ENCODE results near the gene RAD51B. TPM values are rescaled to one million over a fixed set of nuclear protein-coding genes. Genes with fewer than 3 reads are reported as not detected.
A peak's percentile ranks its signal among the peaks of the same experiment; 100 is the strongest.

Gene RAD51B
- total and polyA plus RNA-seq, 9 of the 15 experiments (the other 6 are each of a cell fraction or from before 2014, with no cell fraction given), result 8.5 to 17.3 (median 11.3) TPM

DNA sequence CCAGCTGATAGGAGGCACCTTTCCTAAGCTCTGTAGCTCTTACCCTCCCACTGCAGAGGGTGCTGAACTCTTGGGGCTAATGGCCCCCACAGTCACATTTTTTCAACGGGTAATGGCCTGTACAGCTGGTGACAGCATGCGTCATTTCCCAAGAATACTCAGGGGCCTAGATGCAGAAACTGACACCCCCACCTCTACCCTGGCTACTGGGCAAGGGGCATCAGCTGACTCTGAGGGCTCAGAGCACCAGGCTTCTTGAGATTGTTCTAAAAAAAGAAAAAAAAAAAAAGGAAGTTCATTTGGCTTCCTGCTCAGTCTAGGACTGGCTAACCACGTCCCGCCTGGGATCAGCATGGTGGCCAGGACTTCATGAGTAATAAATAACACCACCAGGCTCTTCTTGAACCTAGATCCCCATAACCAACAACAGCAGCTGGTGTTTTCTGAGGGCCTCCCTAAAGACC is 938.1 kb downstream of the RAD51B start (continued):
- TF ChIP-seq TEAD1 (CRISPR knock-in tag; IDR thresholded peaks at IDR 0.05) (0 out of 4 replicates have a peak, but pooled peaks of 1 of the 2 experiments have one; percentile 41), RAD21 (CRISPR knock-in tag; conservative IDR thresholded peaks at IDR 0.05 in 1 of 2, IDR thresholded peaks at IDR 0.05 in 1 of 2) (peak; percentile 20 to 36; a peak in 2 of 4 replicates), BMI1 (IDR thresholded peaks at IDR 0.05; ENCODE audit: low read length) (no peak), PPARD (CRISPR knock-in tag; IDR thresholded peaks at IDR 0.05) (no peak), KDM1A (IDR thresholded peaks at IDR 0.05) (no peak), TEAD2 (tag; IDR thresholded peaks at IDR 0.05) (no peak), KAT2B (IDR thresholded peaks at IDR 0.05; ENCODE audit: low read depth, low read length) (no peak), SRSF1 (IDR thresholded peaks at IDR 0.05; ENCODE audit: low read depth, low read length) (no peak), SRSF7 (optimal IDR thresholded peaks at IDR 0.05; ENCODE audit: low read depth, low read length) (no peak), ATF1 (CRISPR knock-in tag; IDR thresholded peaks at IDR 0.05) (no peak), ATF1 (tag; IDR thresholded peaks at IDR 0.05) (0 out of 2 replicates have a peak, but pooled peaks have one; percentile 18), BCOR (IDR thresholded peaks at IDR 0.05) (no peak), NR1H2 (CRISPR knock-in tag; IDR thresholded peaks at IDR 0.05) (no peak), HMG20B (CRISPR knock-in tag; IDR thresholded peaks at IDR 0.05) (no peak), KLF10 (CRISPR knock-in tag; IDR thresholded peaks at IDR 0.05) (no peak), TARDBP (IDR thresholded peaks at IDR 0.05) (no peak), ZNF561 (CRISPR knock-in tag; conservative IDR thresholded peaks at IDR 0.05) (no peak)
- TF ChIP-seq, protein P1, sequence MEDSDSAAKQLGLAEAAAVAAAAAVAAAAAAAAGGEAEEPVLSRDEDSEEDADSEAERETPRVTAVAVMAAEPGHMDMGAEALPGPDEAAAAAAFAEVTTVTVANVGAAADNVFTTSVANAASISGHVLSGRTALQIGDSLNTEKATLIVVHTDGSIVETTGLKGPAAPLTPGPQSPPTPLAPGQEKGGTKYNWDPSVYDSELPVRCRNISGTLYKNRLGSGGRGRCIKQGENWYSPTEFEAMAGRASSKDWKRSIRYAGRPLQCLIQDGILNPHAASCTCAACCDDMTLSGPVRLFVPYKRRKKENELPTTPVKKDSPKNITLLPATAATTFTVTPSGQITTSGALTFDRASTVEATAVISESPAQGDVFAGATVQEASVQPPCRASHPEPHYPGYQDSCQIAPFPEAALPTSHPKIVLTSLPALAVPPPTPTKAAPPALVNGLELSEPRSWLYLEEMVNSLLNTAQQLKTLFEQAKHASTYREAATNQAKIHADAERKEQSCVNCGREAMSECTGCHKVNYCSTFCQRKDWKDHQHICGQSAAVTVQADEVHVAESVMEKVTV (CRISPR knock-in tag; IDR thresholded peaks at IDR 0.05), result 0 out of 2 replicates have a peak, but pooled peaks have one; percentile 15
- TF ChIP-seq, protein P2, sequence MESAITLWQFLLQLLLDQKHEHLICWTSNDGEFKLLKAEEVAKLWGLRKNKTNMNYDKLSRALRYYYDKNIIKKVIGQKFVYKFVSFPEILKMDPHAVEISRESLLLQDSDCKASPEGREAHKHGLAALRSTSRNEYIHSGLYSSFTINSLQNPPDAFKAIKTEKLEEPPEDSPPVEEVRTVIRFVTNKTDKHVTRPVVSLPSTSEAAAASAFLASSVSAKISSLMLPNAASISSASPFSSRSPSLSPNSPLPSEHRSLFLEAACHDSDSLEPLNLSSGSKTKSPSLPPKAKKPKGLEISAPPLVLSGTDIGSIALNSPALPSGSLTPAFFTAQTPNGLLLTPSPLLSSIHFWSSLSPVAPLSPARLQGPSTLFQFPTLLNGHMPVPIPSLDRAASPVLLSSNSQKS (CRISPR knock-in tag; IDR thresholded peaks at IDR 0.05), result no peak
- TF ChIP-seq, protein P3, sequence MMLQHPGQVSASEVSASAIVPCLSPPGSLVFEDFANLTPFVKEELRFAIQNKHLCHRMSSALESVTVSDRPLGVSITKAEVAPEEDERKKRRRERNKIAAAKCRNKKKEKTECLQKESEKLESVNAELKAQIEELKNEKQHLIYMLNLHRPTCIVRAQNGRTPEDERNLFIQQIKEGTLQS (IDR thresholded peaks at IDR 0.05), result peak; percentile 44; the same call in 1 of the 2 replicates
- TF ChIP-seq, protein P3 (CRISPR knock-in tag; conservative IDR thresholded peaks at IDR 0.05), result no peak
- TF ChIP-seq, protein P4, sequence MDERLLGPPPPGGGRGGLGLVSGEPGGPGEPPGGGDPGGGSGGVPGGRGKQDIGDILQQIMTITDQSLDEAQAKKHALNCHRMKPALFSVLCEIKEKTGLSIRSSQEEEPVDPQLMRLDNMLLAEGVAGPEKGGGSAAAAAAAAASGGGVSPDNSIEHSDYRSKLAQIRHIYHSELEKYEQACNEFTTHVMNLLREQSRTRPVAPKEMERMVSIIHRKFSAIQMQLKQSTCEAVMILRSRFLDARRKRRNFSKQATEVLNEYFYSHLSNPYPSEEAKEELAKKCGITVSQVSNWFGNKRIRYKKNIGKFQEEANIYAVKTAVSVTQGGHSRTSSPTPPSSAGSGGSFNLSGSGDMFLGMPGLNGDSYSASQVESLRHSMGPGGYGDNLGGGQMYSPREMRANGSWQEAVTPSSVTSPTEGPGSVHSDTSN (CRISPR knock-in tag; IDR thresholded peaks at IDR 0.05; ENCODE audit: low read depth), result no peak
- TF ChIP-seq, protein P4 (tag; conservative IDR thresholded peaks at IDR 0.05; ENCODE audit: low read depth), result 0 out of 2 replicates have a peak, but pooled peaks have one; percentile 4

Measured in K562 (cell line).